ENCODE measurements around the gene HNRNPH1.
"Not testable (repeated sequence)": the region's sequence is repeated elsewhere in the genome, so short reads cannot be mapped to it uniquely, and the experiment has no call there.

The HNRNPH1 gene, protein sequence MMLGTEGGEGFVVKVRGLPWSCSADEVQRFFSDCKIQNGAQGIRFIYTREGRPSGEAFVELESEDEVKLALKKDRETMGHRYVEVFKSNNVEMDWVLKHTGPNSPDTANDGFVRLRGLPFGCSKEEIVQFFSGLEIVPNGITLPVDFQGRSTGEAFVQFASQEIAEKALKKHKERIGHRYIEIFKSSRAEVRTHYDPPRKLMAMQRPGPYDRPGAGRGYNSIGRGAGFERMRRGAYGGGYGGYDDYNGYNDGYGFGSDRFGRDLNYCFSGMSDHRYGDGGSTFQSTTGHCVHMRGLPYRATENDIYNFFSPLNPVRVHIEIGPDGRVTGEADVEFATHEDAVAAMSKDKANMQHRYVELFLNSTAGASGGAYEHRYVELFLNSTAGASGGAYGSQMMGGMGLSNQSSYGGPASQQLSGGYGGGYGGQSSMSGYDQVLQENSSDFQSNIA

DNA sequence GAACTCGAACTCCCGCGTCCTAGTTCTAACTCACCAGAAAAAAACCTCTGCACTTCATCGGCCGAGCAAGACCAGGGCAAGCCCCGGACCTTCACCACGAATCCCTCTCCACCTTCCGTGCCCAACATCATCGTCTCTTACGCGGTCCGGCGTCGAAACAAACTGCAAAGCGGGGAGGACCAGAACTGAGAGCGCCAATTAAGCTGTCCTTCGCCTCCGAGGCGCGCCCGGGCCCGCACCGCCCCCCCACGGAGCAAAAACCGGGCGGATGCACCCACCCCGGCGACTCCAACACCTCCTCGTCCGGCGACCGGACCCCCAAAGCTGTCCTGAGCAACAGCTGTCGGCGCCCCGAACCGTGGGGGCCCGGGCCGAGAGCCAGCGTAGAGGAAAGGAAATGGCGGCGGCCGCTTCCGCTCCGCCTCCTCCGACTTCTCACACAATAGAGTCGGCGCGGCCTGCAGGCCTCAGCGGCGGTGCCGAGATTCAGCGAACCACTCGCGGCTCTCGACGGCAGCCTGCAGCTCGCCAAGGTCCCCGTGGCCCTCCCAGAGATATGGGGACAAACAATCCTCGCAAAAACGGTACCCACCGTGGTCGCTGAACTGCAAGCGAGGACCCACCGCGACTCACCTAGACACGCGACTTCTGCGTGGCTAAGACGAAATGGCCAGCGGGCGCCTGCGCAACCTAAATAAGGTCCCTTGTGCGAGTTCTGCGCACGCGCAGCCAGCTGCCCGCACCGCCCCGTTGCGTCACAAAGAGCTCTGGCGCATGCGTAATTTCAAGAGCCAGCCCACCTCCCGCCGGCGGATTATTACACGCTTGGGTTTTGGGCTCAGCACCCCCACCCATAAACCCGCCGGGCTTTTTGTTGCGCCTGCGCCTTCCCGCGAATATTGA is at the start of gene HNRNPH1:
HNRNPH1 (minus strand) TSS at position 669 of the 903 bp plus-strand sequence; CDS start at position 131, 538 bp downstream.
- DNase-seq (ENCODE audit: low spot score): peak; percentile 100

- no peak for DNase-seq (ENCODE audit: low spot score)
Measured at GRCh38 chr5:179668391-179668790, 44.9 kb upstream of the HNRNPH1 start.

- not testable (repeated sequence) for DNase-seq (ENCODE audit: low spot score)
Measured at GRCh38 chr5:179661647-179662046, 38.2 kb upstream of the HNRNPH1 start.

GRCh38 chr5:179658179-179658856 is 34.8 kb upstream of the HNRNPH1 start:
- not testable (repeated sequence) for DNase-seq (ENCODE audit: low spot score)

GRCh38 chr5:179657302-179658178 is 34.1 kb upstream of the HNRNPH1 start:
- not testable (repeated sequence) for DNase-seq (ENCODE audit: low spot score)

GRCh38 chr5:179653135-179653534 is 29.7 kb upstream of the HNRNPH1 start:
- DNase-seq (ENCODE audit: low spot score): not testable (repeated sequence)

DNA sequence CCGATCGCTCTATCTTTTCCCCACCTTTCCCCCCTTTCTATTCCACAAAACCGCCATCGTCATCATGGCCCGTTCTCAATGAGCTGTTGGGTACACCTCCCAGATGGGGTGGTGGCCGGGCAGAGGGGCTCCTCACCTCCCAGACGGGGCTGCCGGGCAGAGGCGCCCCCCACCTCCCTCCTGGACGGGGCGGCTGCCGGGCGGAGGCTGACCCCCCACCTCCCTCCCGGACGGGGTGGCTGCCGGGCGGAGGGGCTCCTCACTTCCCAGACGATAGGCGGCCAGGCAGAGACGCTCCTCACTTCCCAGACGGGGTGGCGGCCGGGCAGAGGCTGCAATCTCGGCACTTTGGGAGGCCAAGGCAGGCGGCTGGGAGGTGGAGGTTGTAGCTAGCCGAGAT is 26.8 kb upstream of the HNRNPH1 start:
- not testable (repeated sequence) for DNase-seq (ENCODE audit: low spot score)

DNA sequence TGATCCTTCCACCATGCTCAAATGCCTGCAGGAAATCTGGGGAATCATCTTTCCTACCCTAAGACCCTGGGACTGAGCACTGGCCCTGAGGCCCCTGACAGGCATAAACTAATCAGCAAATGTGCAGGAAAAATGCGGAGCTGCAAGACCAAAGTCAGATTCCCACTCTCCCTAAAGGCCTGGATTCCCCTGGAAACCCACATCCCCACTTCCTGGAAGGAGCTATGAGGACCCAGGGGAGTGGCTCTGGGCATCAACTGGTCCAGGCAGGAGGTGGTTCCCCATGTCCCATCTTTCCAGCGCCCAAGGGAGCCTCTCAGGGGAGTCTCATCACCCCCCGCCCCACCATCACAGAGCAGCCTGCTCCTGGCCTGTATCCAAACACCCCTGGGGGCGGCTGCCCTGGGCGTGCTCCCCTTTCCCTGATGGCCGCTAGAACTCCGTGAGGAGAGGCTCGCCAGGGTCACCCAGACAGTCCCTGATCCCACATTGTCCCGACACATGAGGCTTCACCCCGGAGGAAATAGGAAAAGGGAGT is 25.8 kb upstream of the HNRNPH1 start:
- not testable (repeated sequence) for DNase-seq (ENCODE audit: low spot score)

GRCh38 chr5:179648410-179648809 is 24.9 kb upstream of the HNRNPH1 start:
- no peak for DNase-seq (ENCODE audit: low spot score)

DNA sequence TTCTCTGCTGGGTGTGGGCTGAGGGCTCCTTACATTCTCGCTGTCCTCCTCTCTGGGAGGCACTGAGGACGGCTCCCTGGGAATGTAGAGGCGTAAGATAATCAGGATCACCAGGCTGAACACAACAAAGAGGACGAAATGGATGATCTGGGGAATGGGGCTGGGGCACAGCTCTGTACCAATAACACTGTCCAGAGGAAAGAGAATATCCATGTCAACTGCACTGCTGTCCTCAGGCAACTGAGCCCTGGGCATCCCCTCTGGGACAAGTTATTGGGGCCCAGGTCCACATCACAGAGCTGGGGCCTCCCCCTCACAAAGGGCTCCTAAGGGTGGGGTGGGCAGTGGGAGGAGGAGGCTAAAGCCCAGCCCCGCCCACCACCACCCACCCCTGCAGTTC is 21.3 kb upstream of the HNRNPH1 start:
- DNase-seq (ENCODE audit: low spot score): not testable (repeated sequence)

- not testable (repeated sequence) for DNase-seq (ENCODE audit: low spot score)
Measured at GRCh38 chr5:179643141-179643920, 19.9 kb upstream of the HNRNPH1 start.

DNA sequence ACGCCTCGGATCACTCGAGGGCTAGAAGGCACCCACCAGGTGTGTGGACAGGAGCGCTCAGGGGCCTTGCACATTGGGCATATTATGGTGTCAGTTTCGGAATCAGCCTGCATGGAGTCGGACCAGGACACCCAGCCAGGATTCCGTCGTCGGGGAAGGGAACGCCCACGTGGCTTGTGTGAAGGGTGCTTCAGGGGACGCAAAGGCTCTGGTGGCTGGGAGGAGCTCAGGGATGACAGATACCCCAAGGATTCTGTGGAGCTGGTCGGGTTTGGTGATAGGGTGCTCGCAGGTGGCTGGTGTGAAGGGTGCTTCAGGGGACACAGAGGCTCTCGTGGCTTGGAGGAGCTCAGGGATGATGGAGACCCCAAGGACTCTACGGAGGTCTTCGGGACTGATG is 19.2 kb upstream of the HNRNPH1 start:
- not testable (repeated sequence) for DNase-seq (ENCODE audit: low spot score)

GRCh38 chr5:179641745-179642144 is 18.3 kb upstream of the HNRNPH1 start:
- not testable (repeated sequence) for DNase-seq (ENCODE audit: low spot score)

DNA sequence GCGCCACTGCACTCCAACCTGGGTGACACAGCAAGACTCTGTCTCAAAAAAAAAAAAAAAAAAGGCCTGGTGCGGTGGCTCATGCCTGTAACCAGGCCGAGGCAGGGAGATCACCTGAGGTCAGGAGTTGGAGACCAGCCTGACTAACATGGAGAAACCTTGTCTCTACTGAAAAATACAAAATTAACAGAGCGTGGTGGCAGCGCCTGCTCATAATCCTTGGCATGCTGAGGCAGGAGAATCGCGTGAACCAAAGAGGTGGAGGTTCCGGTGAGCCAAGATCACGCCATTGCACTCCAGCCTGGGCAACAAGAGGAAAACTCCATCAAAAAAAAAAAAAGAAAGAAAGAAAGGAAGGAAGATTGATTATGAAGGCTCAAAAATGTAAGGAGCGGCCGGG is 15.8 kb upstream of the HNRNPH1 start:
- DNase-seq (ENCODE audit: low spot score): not testable (repeated sequence)

DNA sequence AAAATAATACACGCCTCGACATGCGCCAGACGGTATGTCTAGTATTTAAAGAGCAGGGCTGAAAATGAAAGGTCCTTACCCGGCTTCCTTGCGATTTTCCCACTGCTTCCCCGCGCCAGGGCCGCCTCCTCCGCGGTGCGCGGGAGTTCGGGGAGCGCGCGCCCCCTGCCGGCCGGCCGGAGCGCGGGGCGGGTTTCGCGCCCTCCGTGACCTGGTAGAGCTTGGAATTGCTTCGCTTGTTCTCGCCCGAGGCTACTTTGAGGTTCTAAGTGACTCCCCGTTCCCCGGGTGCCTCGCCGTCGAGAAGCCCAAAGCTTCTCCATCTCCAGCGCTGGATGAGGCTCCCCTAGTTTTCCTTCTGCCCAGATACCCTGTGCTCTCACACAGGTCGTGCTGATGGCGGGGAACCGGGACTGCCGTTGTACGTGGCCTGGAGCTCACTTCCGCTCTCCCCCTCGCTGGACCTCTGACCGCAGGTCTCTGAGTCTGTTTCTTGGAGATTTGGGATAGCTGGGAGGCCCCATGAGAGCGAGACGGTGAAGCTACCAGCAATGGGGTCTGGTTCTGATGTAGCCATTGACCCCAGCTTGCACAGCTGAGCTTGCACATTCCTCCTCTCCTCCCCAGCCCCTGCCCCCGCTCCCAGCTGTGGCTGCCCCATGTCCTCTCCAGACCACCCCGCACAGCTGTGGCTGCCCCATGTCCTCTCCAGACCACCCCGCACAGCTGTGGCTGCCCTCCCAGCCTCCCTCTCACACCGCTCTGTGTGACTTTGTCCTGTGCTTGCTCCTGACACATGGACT is 11.1 kb upstream of the HNRNPH1 start:
- DNase-seq (ENCODE audit: low spot score): not testable (repeated sequence)

- not testable (repeated sequence) for DNase-seq (ENCODE audit: low spot score)
Measured at GRCh38 chr5:179633501-179634369, 10.3 kb upstream of the HNRNPH1 start.

GRCh38 chr5:179624841-179625271 is 1.4 kb upstream of the HNRNPH1 start:
- no peak for DNase-seq (ENCODE audit: low spot score)
